ENCODE results near the gene GPD1.
"Not testable (repeated sequence)": the region's sequence is repeated elsewhere in the genome, so short reads cannot be mapped to it uniquely, and the experiment has no call there.

GPD1 gene

GRCh38 chr12:50127546-50127945, 23.7 kb downstream of the GPD1 start:
- no peak for DNase-seq (ENCODE audit: low spot score)

- no peak for DNase-seq (ENCODE audit: low spot score)
These were observed 25.5 kb downstream of the GPD1 start for GRCh38 chr12:50129290-50129689.

DNA sequence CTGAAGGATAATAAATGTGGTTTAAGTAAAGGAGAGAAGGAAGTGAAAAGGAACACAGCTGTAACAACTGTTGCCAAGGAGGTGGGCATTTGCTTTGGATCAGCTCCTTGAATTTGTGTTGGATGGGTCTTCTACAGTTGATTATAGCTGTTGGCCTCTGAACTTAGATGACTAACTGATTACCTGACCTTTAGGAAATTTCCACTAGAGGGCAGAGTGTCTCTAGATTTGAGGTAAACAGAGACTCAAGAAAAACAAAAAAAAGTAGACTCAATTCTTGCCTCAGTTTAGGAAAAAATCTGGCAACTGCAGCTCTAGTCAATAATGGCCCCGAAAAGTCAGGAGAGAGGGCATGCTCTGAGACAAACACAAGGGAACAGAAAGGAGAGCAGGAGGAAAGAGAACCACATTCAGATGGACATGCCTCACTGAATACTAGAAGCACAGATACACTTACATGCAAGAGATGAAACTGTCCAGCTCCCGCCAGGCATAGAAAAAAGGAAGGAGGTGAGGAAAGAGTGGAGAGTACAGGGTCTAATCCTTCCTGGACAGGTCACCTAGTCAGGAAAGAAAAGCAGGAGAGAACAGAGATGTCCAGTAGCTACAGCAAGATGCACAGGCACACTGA, 28.8 kb downstream of the GPD1 start:
- DNase-seq (ENCODE audit: low spot score) = no peak

- no peak for DNase-seq (ENCODE audit: low spot score)
These were observed 39.2 kb downstream of the GPD1 start for GRCh38 chr12:50142993-50143392.

DNA sequence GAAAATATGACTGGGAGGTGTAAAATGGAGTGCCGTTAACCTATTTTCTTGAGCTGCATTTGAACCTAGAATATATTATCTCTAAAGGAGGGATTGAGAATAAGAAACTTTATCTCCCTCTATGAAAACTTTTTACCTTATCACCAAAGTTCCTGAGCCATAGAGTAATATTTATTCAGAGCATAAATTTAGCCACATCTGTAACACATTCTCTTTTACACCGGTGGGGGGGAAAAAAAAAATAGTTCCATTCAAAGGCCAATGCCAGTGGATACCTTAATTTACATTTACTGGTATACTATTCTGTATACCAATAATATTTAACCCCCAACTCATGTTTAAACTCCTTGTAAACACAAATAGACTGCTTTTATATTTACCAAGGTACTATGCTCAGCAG, 41.6 kb downstream of the GPD1 start:
- DNase-seq (ENCODE audit: low spot score) = no peak

GRCh38 chr12:50147281-50147680, 43.5 kb downstream of the GPD1 start:
- DNase-seq (ENCODE audit: low spot score) = no peak

- DNase-seq (ENCODE audit: low spot score) = not testable (repeated sequence)
These were observed 44.2 kb downstream of the GPD1 start for GRCh38 chr12:50148011-50148410.

GRCh38 chr12:50149311-50149710, 45.5 kb downstream of the GPD1 start:
- no peak for DNase-seq (ENCODE audit: low spot score)

- DNase-seq (ENCODE audit: low spot score) = no peak
These were observed 47.4 kb downstream of the GPD1 start for GRCh38 chr12:50151047-50151687.

DNA sequence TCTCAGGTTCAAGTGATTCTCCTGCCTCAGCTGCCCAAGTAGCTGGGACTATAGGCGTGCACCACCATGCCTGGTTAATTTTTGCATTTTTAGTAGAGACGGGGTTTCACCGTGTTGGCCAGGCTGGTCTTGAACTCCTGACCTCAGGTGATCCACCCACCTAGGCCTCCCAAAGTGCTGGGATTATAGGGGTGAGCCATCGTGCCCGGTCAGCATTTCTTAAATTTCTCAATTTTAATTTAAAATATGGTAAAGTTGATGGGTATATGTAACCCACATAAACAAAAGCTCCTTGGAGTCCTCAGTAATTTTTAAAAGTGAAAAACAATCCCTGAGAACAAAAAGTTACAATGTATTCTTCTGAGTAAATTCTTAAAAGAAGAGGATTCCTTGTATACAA, 51.1 kb downstream of the GPD1 start:
- not testable (repeated sequence) for DNase-seq (ENCODE audit: low spot score)

- DNase-seq (ENCODE audit: low spot score) = no peak
These were observed 52.8 kb downstream of the GPD1 start for GRCh38 chr12:50156641-50157040.

- no peak for DNase-seq (ENCODE audit: low spot score)
These were observed 53.5 kb downstream of the GPD1 start for GRCh38 chr12:50157259-50157658.

DNA sequence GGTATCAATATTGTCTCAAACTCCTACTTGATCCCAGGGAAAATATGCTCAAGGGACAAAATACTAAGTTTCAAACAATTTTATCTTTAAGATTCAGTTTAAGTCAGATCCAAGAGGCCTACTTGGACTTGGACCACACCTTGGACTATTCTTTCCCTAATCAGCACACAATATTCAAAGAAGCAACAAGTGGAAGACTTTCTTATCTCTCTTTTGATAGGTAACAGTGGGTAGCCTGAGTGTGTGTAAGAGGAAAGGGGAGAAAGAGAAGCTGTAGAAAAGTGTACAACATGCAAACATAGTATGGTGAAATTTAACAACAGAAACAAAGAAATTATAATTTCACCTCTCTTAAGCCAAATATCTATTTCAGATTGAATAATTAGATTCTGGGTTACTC, 56.8 kb downstream of the GPD1 start:
- no peak for DNase-seq (ENCODE audit: low spot score)
